ENCODE measurements around the gene FBXL19. TPM values are rescaled to one million over a fixed set of nuclear protein-coding genes. Genes with fewer than 3 reads are reported as not detected.

FBXL19 gene
- total RNA-seq, 4 donors from 2014 or later: 2.4 to 6.2 (median 4.2) TPM

DNA sequence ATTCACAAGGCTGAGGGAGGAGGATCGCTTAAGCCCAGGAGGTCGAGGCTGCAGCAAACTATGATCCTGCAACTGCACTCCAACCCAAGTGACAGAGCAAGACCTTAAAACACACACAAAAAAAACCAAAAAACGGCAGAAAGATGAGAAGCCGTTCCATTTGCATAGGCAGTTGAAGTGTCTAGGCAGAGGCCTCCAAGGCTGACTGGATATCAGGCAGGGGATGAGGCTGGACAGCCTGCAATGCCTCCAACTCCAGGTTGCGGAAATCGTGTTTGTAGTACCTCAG, 2.0 kb upstream of the FBXL19 start:
- TF ChIP-seq, protein P1, sequence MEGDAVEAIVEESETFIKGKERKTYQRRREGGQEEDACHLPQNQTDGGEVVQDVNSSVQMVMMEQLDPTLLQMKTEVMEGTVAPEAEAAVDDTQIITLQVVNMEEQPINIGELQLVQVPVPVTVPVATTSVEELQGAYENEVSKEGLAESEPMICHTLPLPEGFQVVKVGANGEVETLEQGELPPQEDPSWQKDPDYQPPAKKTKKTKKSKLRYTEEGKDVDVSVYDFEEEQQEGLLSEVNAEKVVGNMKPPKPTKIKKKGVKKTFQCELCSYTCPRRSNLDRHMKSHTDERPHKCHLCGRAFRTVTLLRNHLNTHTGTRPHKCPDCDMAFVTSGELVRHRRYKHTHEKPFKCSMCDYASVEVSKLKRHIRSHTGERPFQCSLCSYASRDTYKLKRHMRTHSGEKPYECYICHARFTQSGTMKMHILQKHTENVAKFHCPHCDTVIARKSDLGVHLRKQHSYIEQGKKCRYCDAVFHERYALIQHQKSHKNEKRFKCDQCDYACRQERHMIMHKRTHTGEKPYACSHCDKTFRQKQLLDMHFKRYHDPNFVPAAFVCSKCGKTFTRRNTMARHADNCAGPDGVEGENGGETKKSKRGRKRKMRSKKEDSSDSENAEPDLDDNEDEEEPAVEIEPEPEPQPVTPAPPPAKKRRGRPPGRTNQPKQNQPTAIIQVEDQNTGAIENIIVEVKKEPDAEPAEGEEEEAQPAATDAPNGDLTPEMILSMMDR (IDR thresholded peaks at IDR 0.05; ENCODE audit: low read depth): no peak

DNA sequence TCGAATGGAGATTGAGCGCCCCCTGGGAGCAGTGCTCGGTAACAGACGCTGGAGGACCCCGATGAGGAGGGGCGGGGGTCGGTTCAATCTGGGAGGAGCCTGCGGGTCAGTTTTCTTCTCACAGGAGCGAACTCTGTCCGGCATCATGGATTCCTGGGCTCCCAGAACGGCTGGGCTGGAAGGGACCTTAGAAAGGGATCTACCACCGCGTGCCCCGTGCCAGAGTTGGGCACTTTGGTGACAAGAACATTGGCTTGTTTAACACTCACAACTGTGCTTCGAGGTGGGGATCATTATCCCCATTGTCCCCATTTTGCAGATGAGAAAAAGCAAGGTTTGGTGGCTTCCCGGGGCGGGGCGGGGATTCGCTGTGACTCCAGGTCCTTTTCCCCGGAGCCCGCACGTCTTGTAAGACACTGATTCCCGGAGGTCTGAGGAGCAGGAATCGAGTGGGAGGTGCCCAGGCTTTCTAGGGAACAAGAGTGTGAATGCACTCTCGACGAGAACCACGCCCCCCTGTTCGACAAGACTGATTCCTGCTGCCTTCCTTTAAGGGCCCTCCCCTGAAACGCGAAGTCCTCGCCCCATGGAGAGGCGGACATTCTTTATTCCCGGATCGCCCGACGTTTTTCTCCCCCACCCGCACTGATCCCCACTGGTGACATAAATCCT, 1.5 kb upstream of the FBXL19 start:
- TF ChIP-seq, protein P1 (IDR thresholded peaks at IDR 0.05; ENCODE audit: low read depth): no peak

DNA sequence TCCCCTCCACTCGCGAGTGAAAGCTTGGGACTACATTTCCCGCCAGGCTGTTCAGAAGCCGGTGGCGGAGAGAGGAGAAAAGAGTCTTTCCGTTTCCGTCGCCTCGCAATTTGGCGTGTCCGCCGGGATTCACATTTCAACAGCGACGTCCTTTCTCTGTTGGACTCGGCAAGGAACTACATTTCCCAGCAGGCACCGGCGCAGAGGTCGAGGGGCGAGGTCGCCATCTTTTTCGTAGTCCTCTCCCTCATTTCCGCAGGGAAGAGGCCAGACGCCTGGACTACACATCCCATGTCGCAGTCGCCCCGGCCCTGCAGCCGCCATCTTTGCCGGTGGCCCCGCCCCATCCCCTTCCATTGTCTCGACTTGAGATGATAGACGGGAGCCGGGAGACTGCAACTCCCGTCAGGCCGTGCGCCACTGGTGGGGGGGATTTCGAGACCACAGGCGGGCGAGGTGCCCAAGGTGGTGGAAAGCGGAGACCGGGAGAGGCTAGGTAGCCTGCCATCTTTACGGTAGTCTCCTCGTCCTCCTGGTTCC, 882 bp upstream of the FBXL19 start:
- TF ChIP-seq, protein P1 (IDR thresholded peaks at IDR 0.05; ENCODE audit: low read depth): no peak

DNA sequence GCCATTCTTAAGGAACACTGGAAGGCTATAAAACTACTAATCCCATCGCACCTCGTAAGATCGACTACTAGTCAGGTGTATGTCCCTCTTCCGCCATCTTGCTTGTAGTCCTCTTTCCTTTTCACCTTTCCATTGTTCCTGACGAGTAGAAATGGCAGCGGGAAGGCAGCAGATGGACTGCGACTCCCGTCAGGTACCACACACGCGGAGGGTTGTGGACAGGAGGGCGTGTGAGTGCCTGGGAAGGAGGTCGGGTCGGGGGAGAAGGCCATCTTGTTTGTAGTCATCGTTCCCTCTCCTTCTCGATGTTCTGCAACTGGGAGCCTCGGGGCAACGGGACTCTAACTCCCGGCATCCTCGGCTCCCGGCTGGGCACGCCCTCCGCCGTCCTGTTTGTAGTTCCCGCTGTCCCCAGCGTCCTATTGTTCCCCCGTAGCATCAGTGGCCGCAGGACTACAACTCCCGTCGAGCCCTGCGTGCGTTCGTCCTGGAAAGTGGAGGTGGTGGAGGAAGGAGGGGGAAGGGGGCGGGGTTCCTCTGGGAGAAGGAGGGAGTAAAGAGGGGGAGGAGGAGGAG, 324 bp upstream of the FBXL19 start:
- TF ChIP-seq, protein P1 (IDR thresholded peaks at IDR 0.05; ENCODE audit: low read depth): no peak

DNA sequence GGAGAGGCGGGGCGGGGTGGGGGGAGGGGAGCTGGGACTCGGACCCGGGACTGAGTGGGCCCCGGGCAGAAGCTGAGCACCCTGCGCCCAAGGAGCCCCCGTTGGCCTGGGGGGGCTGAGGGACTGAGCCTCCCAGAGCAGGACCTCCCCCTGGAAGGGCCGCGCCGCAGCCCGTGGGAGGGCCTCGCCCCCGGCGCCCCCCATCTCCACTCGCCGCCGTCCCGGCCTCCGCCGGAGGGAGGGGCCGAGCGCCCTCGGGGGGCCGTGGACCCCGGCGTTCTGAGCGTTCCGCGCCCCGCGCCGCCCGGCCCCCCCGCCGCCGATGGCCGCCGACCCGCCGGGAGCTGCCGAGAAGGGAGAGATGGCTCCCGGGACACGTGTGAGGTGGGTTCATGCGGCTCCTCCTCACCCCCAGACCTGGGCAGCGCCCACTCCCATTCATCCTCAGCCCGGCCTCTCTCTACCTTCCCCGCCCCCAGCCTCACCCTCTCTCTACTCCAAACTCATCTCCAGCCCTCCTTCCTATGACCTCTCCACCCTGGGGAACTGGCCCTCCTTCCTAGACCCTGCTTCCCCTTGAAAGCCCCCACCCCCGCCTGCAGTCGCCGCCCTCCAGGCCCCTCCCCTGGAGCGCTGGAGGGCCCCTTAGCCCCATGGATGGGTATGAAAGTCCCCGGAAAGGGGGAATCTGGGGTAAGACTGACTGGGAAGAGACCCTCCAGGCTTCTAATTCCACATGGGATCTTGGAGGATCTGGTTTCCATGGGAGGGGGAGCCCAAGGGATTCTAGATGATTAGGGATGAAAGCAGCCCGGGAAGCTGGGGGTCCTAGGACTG, 922 bp downstream of the FBXL19 start:
- TF ChIP-seq, protein P1 (IDR thresholded peaks at IDR 0.05; ENCODE audit: low read depth): no peak

DNA sequence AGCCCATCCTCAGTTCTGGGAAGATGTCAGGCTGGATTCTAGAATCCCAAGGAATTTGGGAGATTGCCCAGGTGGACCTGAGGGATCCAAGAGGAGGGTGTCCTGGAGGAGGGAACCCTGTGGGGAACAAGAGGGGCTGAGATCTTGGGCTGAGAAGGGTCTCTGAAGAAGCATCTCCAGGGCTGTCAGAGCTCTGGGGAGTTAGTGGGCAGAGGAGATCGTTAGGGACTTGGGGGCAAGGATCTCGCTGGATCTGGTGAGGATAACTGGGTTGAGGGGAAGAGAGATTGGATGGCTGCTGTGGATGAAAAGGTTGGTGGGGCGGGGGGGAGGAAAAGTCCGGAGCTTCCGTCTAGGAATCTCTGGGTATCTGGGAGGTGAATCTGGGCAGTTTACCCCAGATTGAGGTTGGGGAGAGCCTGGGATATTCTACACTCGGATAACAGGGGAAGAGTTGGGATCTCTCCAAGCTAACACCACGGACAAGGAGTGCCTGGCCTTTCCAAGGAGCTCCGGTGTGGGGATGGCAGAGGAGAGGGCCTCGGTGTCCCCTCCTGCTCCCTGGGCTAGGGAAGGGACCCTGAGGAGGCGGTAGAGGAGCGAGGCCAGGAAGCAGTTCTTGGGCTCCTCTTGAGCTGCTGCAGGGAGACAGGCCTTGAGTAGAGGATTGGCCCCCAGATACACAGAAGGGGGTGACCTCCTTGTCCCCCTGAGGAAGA, 1.7 kb downstream of the FBXL19 start:
- TF ChIP-seq, protein P1 (IDR thresholded peaks at IDR 0.05; ENCODE audit: low read depth): no peak
